Mammary epithelial cell (primary cell): ENCODE data around the gene OLFM2.
"Not testable (repeated sequence)": the region's sequence is repeated elsewhere in the genome, so short reads cannot be mapped to it uniquely, and the experiment has no call there.

Source experiments
- CTCF ChIP-seq, 2 donors: IDR thresholded peaks in 1 of 2; conservative IDR thresholded peaks in 1 of 2; 2 replicates each; pipeline ENCODE4 v1.5.1; 2011 to 2012; ENCODE audit warnings: inconsistent platforms in 2 of 2, low read length in 2 of 2, mild to moderate bottlenecking in 2 of 2, control low read depth in 1 of 2, low read depth in 1 of 2; ENCODE audit not compliant: insufficient read depth in 1 of 2; ENCODE audit errors: extremely low read depth in 1 of 2
- EZH2 ChIP-seq: IDR thresholded peaks from 2 replicates; pipeline ENCODE4 v1.6.1; 2012; ENCODE audit warnings: low read length, inconsistent platforms, borderline replicate concordance

- TF ChIP-seq EZH2; CTCF (conservative IDR thresholded peaks at IDR 0.05 in 1 of 2, IDR thresholded peaks at IDR 0.05 in 1 of 2; ENCODE audit: extremely low read depth in 1 of 2, insufficient read depth in 1 of 2, low read depth in 1 of 2, low read length in 2 of 2): not testable (repeated sequence)
Observed at GRCh38 chr19:9922782-9923379, 13.4 kb downstream of the OLFM2 start.
